Esophagus muscularis mucosa (tissue), 2 donors: Measurements from ENCODE around the gene VWA3B.

ENCODE experiments used
- POLR2A ChIP-seq: fragments of 450-650 bp; IDR thresholded peaks from one replicate; pipeline ENCODE4 v1.6.1; 2017; ENCODE audit warnings: antibody characterized with exemption, moderate library complexity, mild to moderate bottlenecking, low read depth
- POLR2AphosphoS5 ChIP-seq, 2 donors: sonication (generic); formaldehyde crosslinking; IDR thresholded peaks; one replicate each; pipeline ENCODE4 v1.6.1; 2017; ENCODE audit warnings: antibody characterized with exemption in 2 of 2

- TF ChIP-seq POLR2AphosphoS5 (IDR thresholded peaks at IDR 0.05) (no peak), POLR2A (no peak)
Observed at GRCh38 chr2:98099939-98100743, 13.2 kb downstream of the VWA3B start.
